Fibroblast of lung (primary cell): ENCODE results near the gene TRPM3. TPM values are rescaled to one million over a fixed set of nuclear protein-coding genes. Genes with fewer than 3 reads are reported as not detected.

Experiments used
- DNase-seq, 2 donors: peaks; one replicate each; pipeline versions ENCODE4 v3.0.0 to v3.0.0-alpha.2; 2010; ENCODE audit warnings: low read depth in 2 of 2
- H2AFZ ChIP-seq: 2 replicates; pipeline ENCODE4 v1.5.1; 2012; ENCODE audit warnings: low read length, control low read depth, inconsistent platforms
- H3K27ac ChIP-seq: 2 replicates; pipeline ENCODE4 v1.5.1; 2011; ENCODE audit warnings: low read length, control low read depth; ENCODE audit not compliant: insufficient read depth
- H3K27me3 ChIP-seq: 2 replicates; pipeline ENCODE4 v1.5.1; 2011; ENCODE audit warnings: mild to moderate bottlenecking, low read length; ENCODE audit not compliant: control insufficient read depth, insufficient read depth
- H3K36me3 ChIP-seq: 2 replicates; pipeline ENCODE4 v1.5.1; 2011; ENCODE audit warnings: low read length; ENCODE audit not compliant: control insufficient read depth, insufficient read depth
- H3K4me1 ChIP-seq: 2 replicates; pipeline ENCODE4 v1.5.1; 2011; ENCODE audit warnings: low read length; ENCODE audit not compliant: control insufficient read depth, insufficient read depth; ENCODE audit errors: extremely low read depth
- H3K4me2 ChIP-seq: 2 replicates; pipeline ENCODE4 v1.5.1; 2011; ENCODE audit warnings: low read length, control low read depth; ENCODE audit not compliant: insufficient read depth; ENCODE audit errors: extremely low read depth
- H3K4me3 ChIP-seq, 4 experiments: fragments of 200-600 bp in 1 of 4; sonication (generic) in 1 of 4; replicated peaks in 1 of 4; 2 replicates each; pipeline ENCODE4 v1.5.1; 2011 to 2016; ENCODE audit warnings: low read length in 4 of 4, low read depth in 3 of 4, mild to moderate bottlenecking in 3 of 4, control low read depth in 2 of 4, inconsistent platforms in 1 of 4, mixed read lengths in 1 of 4; ENCODE audit not compliant: insufficient read depth in 1 of 4; ENCODE audit errors: control extremely low read depth in 1 of 4
- H3K79me2 ChIP-seq: 2 replicates; pipeline ENCODE4 v1.5.1; 2012; ENCODE audit warnings: mild to moderate bottlenecking, low read length, inconsistent platforms; ENCODE audit not compliant: control insufficient read depth, insufficient read depth
- H3K9ac ChIP-seq: 2 replicates; pipeline ENCODE4 v1.5.1; 2011; ENCODE audit warnings: mild to moderate bottlenecking, low read length, control low read depth; ENCODE audit not compliant: insufficient read depth
- H3K9me3 ChIP-seq: 2 replicates; pipeline ENCODE4 v1.5.1; 2012; ENCODE audit warnings: low read depth, low read length; ENCODE audit not compliant: control insufficient read depth, insufficient read depth
- H4K20me1 ChIP-seq: 2 replicates; pipeline ENCODE4 v1.5.1; 2011; ENCODE audit warnings: low read length; ENCODE audit not compliant: control insufficient read depth, insufficient read depth; ENCODE audit errors: extremely low read depth
- EZH2 ChIP-seq: IDR thresholded peaks from 2 replicates; pipeline ENCODE4 v1.5.1; 2012; ENCODE audit warnings: low read length, control low read depth, mild to moderate bottlenecking; ENCODE audit errors: missing control alignments
- polyA plus RNA-seq, 2 donors: library from polyadenylated mRNA; depleted of rRNA in 1 of 2; stranded (reverse) in 1 of 2; unstranded in 1 of 2; fragments of >200 nt; gene quantifications; 2 replicates each; pipeline ENCODE4 v1.2.1, GENCODE V29; 2011 to 2012; ENCODE audit warnings: missing spikeins in 1 of 2
- total RNA-seq: library from RNA; depleted of rRNA; stranded (reverse); fragments of >200 nt; gene quantifications from 2 replicates; pipeline ENCODE4 v1.2.1, GENCODE V29; 2014
- TF ChIP-seq, protein P1 (sequence below), 2 donors: IDR thresholded peaks in 1 of 2; conservative IDR thresholded peaks in 1 of 2; 1 replicate in 1 of 2; 2 replicates in 1 of 2; pipeline ENCODE4 v1.5.1; 2011 to 2012; ENCODE audit warnings: low read length in 2 of 2, control low read depth in 1 of 2, inconsistent platforms in 1 of 2, low read depth in 1 of 2, mild to moderate bottlenecking in 1 of 2

TRPM3 gene
- total and polyA plus RNA-seq, 2 donors (not counting 1 experiment from before 2014, with no cell fraction given), result 0.05 to 0.50 TPM

DNA sequence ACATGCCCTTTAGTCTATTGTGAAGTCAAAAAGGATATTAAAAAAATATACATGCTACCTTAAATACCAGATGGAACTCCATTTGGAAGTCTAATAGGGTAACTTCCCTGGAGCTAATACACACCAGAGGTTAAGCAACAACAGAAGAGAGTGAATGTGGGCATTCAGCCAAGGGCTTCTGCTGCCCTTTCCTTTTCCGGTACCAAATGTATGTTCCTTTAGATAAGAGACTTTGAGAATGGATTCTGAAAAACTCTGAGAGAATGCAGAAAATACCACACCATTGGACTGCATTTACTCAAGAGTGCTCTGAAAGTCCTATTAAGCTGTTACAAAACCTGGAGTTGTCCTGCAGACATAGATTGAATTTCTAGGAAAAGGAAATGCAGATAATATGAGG, 23.8 kb upstream of the TRPM3 start:
- Histone ChIP-seq H3K9me3 (no peaks in the 10 kb centered on the region), H3K27me3 (no peaks in the 10 kb centered on the region), H3K4me3 (no peak overlapping the region), H3K9ac (no peak overlapping the region), H3K4me2 (no peak overlapping the region), H3K79me2 (no peaks in the 10 kb centered on the region), H3K4me1 (no peaks in the 10 kb centered on the region), H3K27ac (no peak overlapping the region), H3K36me3 (no peaks in the 10 kb centered on the region), H4K20me1 (no peaks in the 10 kb centered on the region), H2AFZ (no peak overlapping the region)
- TF ChIP-seq, protein P1, sequence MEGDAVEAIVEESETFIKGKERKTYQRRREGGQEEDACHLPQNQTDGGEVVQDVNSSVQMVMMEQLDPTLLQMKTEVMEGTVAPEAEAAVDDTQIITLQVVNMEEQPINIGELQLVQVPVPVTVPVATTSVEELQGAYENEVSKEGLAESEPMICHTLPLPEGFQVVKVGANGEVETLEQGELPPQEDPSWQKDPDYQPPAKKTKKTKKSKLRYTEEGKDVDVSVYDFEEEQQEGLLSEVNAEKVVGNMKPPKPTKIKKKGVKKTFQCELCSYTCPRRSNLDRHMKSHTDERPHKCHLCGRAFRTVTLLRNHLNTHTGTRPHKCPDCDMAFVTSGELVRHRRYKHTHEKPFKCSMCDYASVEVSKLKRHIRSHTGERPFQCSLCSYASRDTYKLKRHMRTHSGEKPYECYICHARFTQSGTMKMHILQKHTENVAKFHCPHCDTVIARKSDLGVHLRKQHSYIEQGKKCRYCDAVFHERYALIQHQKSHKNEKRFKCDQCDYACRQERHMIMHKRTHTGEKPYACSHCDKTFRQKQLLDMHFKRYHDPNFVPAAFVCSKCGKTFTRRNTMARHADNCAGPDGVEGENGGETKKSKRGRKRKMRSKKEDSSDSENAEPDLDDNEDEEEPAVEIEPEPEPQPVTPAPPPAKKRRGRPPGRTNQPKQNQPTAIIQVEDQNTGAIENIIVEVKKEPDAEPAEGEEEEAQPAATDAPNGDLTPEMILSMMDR (conservative IDR thresholded peaks at IDR 0.05 in 1 of 2, IDR thresholded peaks at IDR 0.05 in 1 of 2; ENCODE audit: low read depth in 1 of 2, low read length in 2 of 2), result no peak
- TF ChIP-seq EZH2, result no peak
- DNase-seq, result no peak

DNA sequence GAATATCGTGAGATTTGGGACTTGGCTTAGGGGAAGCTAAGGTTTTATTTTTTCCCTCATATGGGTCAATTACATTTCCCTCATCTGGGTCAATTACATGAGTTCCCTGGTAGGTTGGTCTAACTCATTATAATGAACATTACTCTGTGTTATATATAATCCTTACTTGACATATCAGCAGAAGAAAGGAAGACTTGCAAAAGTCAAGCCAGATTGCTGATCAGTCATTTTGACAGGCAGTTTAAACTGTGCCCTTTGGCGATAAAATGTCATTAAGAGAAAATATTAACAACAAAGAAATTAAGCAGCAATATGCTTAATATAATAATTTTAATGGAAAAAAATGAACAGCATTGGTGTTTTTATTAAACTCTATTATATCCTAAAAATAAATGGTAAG, 23.1 kb upstream of the TRPM3 start:
- Histone ChIP-seq H3K27me3 (no peaks in the 10 kb centered on the region), H3K4me1 (no peaks in the 10 kb centered on the region), H3K9ac (no peak overlapping the region), H3K36me3 (no peaks in the 10 kb centered on the region), H4K20me1 (no peaks in the 10 kb centered on the region), H3K27ac (no peak overlapping the region), H3K4me2 (no peak overlapping the region), H3K9me3 (no peaks in the 10 kb centered on the region), H2AFZ (no peak overlapping the region), H3K79me2 (no peaks in the 10 kb centered on the region), H3K4me3 (no peak overlapping the region)
- no peak for DNase-seq
- TF ChIP-seq EZH2, result no peak
- TF ChIP-seq, protein P1 (conservative IDR thresholded peaks at IDR 0.05 in 1 of 2, IDR thresholded peaks at IDR 0.05 in 1 of 2; ENCODE audit: low read depth in 1 of 2, low read length in 2 of 2), result no peak

DNA sequence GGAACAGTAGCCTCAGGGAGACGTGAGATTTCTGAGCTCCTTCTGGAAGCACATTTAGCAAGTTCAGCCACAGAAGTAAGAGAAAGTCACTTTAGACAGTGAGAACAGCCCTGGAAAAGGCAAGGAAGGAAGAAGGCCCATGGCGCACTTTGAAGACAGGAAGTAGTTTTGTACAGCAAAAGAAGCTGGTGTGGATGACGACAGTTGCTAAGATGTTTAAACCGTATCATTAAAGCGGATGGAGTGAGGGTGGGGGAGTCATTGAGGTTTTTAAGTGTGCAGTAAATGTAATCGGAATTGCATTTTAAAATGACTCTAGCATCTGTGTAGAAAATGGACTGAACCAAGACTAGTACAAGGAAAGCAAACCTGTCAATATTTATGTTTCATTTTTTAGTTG, 15.3 kb upstream of the TRPM3 start:
- Histone ChIP-seq H3K79me2 (no peaks in the 10 kb centered on the region), H3K4me3 (no peak overlapping the region), H3K4me2 (no peak overlapping the region), H3K9ac (no peak overlapping the region), H3K27me3 (no peaks in the 10 kb centered on the region), H3K27ac (no peak overlapping the region), H3K4me1 (no peaks in the 10 kb centered on the region), H4K20me1 (no peaks in the 10 kb centered on the region), H3K9me3 (no peaks in the 10 kb centered on the region), H3K36me3 (no peaks in the 10 kb centered on the region), H2AFZ (no peak overlapping the region)
- no peak for DNase-seq
- TF ChIP-seq, protein P1 (conservative IDR thresholded peaks at IDR 0.05 in 1 of 2, IDR thresholded peaks at IDR 0.05 in 1 of 2; ENCODE audit: low read depth in 1 of 2, low read length in 2 of 2), result no peak
- TF ChIP-seq EZH2, result no peak
